GM21515 (cell line): Measurements from ENCODE around the gene MFSD8.
"Not testable (repeated sequence)": the region's sequence is repeated elsewhere in the genome, so short reads cannot be mapped to it uniquely, and the experiment has no call there.

ENCODE experiments used
- ATAC-seq: cut with Tn5 transposase; IDR thresholded peaks from one replicate; pipeline ENCODE4 v1.9.1; 2021; ENCODE audit not compliant: unreplicated experiment

Gene MFSD8

GRCh38 chr4:127965062-127965802 is at the start of gene MFSD8, which contains the start of gene ABHD18:
MFSD8 (minus strand) TSS chr4:127965173; CDS start chr4:127965133, 40 bp downstream.
ABHD18 (plus strand) TSS chr4:127965406; CDS start chr4:127982956, 17,550 bp downstream.
- peak; percentile 97 for ATAC-seq

- ATAC-seq = no peak
Measured at GRCh38 chr4:128009428-128009827, 44.5 kb upstream of the MFSD8 start.

GRCh38 chr4:128006592-128006991 is 41.6 kb upstream of the MFSD8 start:
- no peak for ATAC-seq

- peak; percentile 96 for ATAC-seq
Measured at GRCh38 chr4:127997534-127998388, 32.8 kb upstream of the MFSD8 start.

GRCh38 chr4:127996521-127996920 is 31.5 kb upstream of the MFSD8 start:
- not testable (repeated sequence) for ATAC-seq

- no peak for ATAC-seq
Measured at GRCh38 chr4:127995776-127996175, 30.8 kb upstream of the MFSD8 start.

- no peak for ATAC-seq
Measured at GRCh38 chr4:127993151-127993550, 28.2 kb upstream of the MFSD8 start.

- ATAC-seq = no peak
Measured at GRCh38 chr4:127988638-127989037, 23.7 kb upstream of the MFSD8 start.

- ATAC-seq = no peak
Measured at GRCh38 chr4:127985989-127986388, 21.0 kb upstream of the MFSD8 start.

- no peak for ATAC-seq
Measured at GRCh38 chr4:127982445-127982844, 17.5 kb upstream of the MFSD8 start.

- no peak for ATAC-seq
Measured at GRCh38 chr4:127978930-127979329, 14.0 kb upstream of the MFSD8 start.

GRCh38 chr4:127975121-127975770 is 10.3 kb upstream of the MFSD8 start:
- no peak for ATAC-seq

GRCh38 chr4:127970925-127971324 is 6.0 kb upstream of the MFSD8 start:
- ATAC-seq = not testable (repeated sequence)

GRCh38 chr4:127968586-127968985 is 3.6 kb upstream of the MFSD8 start:
- no peak for ATAC-seq

GRCh38 chr4:127967141-127967775 is 2.3 kb upstream of the MFSD8 start:
- no peak for ATAC-seq

GRCh38 chr4:127965803-127966175 is 816 bp upstream of the MFSD8 start:
- peak; percentile 34 for ATAC-seq

- peak; percentile 26 for ATAC-seq
Measured at GRCh38 chr4:127964426-127965061, 429 bp downstream of the MFSD8 start.

- ATAC-seq = not testable (repeated sequence)
Measured at GRCh38 chr4:127963633-127964398, 1.2 kb downstream of the MFSD8 start.

GRCh38 chr4:127959794-127960193 is 5.2 kb downstream of the MFSD8 start:
- ATAC-seq = no peak

GRCh38 chr4:127957105-127957504 is 7.9 kb downstream of the MFSD8 start:
- ATAC-seq = no peak
